HEK293 (cell line): ENCODE results near the gene KIFC1.

ENCODE experiments used
- BCL11A ChIP-seq: fragments of 450-650 bp; formaldehyde crosslinking; IDR thresholded peaks from 2 replicates; pipeline ENCODE4 v1.5.1; 2016; ENCODE audit warnings: low read depth, missing biosample characterization, missing genetic modification characterization
- HIC1 ChIP-seq: fragments of 450-650 bp; formaldehyde crosslinking; IDR thresholded peaks from 2 replicates; pipeline ENCODE4 v1.5.1; 2016; ENCODE audit warnings: missing biosample characterization, missing genetic modification characterization
- KLF17 ChIP-seq: fragments of 450-650 bp; formaldehyde crosslinking; IDR thresholded peaks from 2 replicates; pipeline ENCODE4 v1.5.1; 2016; ENCODE audit warnings: missing biosample characterization, missing genetic modification characterization
- WT1 ChIP-seq: fragments of 450-650 bp; formaldehyde crosslinking; IDR thresholded peaks from 2 replicates; pipeline ENCODE4 v1.5.1; 2016; ENCODE audit warnings: missing biosample characterization, missing genetic modification characterization
- ZBTB26 ChIP-seq: fragments of 450-650 bp; formaldehyde crosslinking; optimal IDR thresholded peaks from 2 replicates; pipeline ENCODE3; 2016; ENCODE audit warnings: missing biosample characterization, mild to moderate bottlenecking, missing genetic modification characterization
- ZBTB48 ChIP-seq: fragments of 450-650 bp; formaldehyde crosslinking; IDR thresholded peaks from 2 replicates; pipeline ENCODE4 v1.5.1; 2016; ENCODE audit warnings: missing biosample characterization, missing genetic modification characterization
- ZNF169 ChIP-seq: fragments of 450-650 bp; formaldehyde crosslinking; IDR thresholded peaks from 2 replicates; pipeline ENCODE4 v1.5.1; 2016; ENCODE audit warnings: missing biosample characterization, missing genetic modification characterization
- ZNF266 ChIP-seq: fragments of 450-650 bp; formaldehyde crosslinking; IDR thresholded peaks from 2 replicates; pipeline ENCODE4 v1.5.1; 2016; ENCODE audit warnings: missing biosample characterization, missing genetic modification characterization, low read depth
- ZNF350 ChIP-seq: fragments of 450-650 bp; formaldehyde crosslinking; IDR thresholded peaks from 2 replicates; pipeline ENCODE4 v1.5.0; 2017; ENCODE audit warnings: missing biosample characterization, mild to moderate bottlenecking, missing genetic modification characterization
- ZNF391 ChIP-seq: fragments of 450-650 bp; formaldehyde crosslinking; IDR thresholded peaks from 2 replicates; pipeline ENCODE4 v1.5.1; 2016; ENCODE audit warnings: low read depth, missing biosample characterization, missing genetic modification characterization, borderline replicate concordance
- ZNF555 ChIP-seq: fragments of 450-650 bp; formaldehyde crosslinking; conservative IDR thresholded peaks from 2 replicates; pipeline ENCODE4 v1.5.1; 2017; ENCODE audit warnings: missing biosample characterization, mild to moderate bottlenecking, missing genetic modification characterization, inconsistent platforms
- ZNF558 ChIP-seq: fragments of 450-650 bp; formaldehyde crosslinking; IDR thresholded peaks from 2 replicates; pipeline ENCODE4 v1.5.1; 2016; ENCODE audit warnings: missing biosample characterization, missing genetic modification characterization
- ZNF600 ChIP-seq: fragments of 450-650 bp; formaldehyde crosslinking; IDR thresholded peaks from 2 replicates; pipeline ENCODE4 v1.5.1; 2016; ENCODE audit warnings: missing biosample characterization, missing genetic modification characterization
- ZNF623 ChIP-seq: fragments of 450-650 bp; formaldehyde crosslinking; IDR thresholded peaks from 2 replicates; pipeline ENCODE4 v1.5.1; 2016; ENCODE audit warnings: missing biosample characterization, missing genetic modification characterization
- ZNF629 ChIP-seq: fragments of 450-650 bp; formaldehyde crosslinking; IDR thresholded peaks from 2 replicates; pipeline ENCODE4 v1.5.1; 2017; ENCODE audit warnings: missing biosample characterization, missing genetic modification characterization
- ZNF639 ChIP-seq: fragments of 450-650 bp; formaldehyde crosslinking; IDR thresholded peaks from 2 replicates; pipeline ENCODE4 v1.5.1; 2016; ENCODE audit warnings: missing biosample characterization, missing genetic modification characterization
- ZNF843 ChIP-seq: fragments of 450-650 bp; formaldehyde crosslinking; IDR thresholded peaks from 2 replicates; pipeline ENCODE4 v1.5.1; 2016; ENCODE audit warnings: missing biosample characterization, missing genetic modification characterization
- ZSCAN23 ChIP-seq: fragments of 450-650 bp; formaldehyde crosslinking; IDR thresholded peaks from 2 replicates; pipeline ENCODE4 v1.5.1; 2016; ENCODE audit warnings: missing biosample characterization, missing genetic modification characterization
- TF ChIP-seq, protein P1 (sequence below): fragments of 450-650 bp; formaldehyde crosslinking; IDR thresholded peaks from 2 replicates; pipeline ENCODE4 v1.5.1; 2016; ENCODE audit warnings: missing biosample characterization, missing genetic modification characterization
- TF ChIP-seq, protein P2 (sequence below): fragments of 450-650 bp; formaldehyde crosslinking; IDR thresholded peaks from 2 replicates; pipeline ENCODE4 v1.5.1; 2017; ENCODE audit warnings: missing biosample characterization, missing genetic modification characterization
- TF ChIP-seq, protein P3 (sequence below): fragments of 450-650 bp; formaldehyde crosslinking; IDR thresholded peaks from 2 replicates; pipeline ENCODE4 v1.5.1; 2016; ENCODE audit warnings: missing biosample characterization, missing genetic modification characterization
- TF ChIP-seq, protein P4 (sequence below): fragments of 450-650 bp; formaldehyde crosslinking; IDR thresholded peaks from 2 replicates; pipeline ENCODE4 v1.5.1; 2017; ENCODE audit warnings: missing biosample characterization, missing genetic modification characterization
- TF ChIP-seq, protein P5 (sequence below): fragments of 450-650 bp; formaldehyde crosslinking; IDR thresholded peaks from 2 replicates; pipeline ENCODE4 v1.5.1; 2016; ENCODE audit warnings: missing biosample characterization, missing genetic modification characterization

Gene KIFC1

GRCh38 chr6:33391278-33391921, at the start of gene KIFC1 (continued):
- peak; percentile 73; the same call in 1 of the 2 replicates for TF ChIP-seq HIC1
- no peak for TF ChIP-seq ZNF600 (tag by site-specific recombination)
- TF ChIP-seq ZNF639 (tag by site-specific recombination) = no peak; the same call in 1 of the 2 replicates
- TF ChIP-seq ZBTB48 (tag by site-specific recombination) = no peak
- no peak for TF ChIP-seq ZSCAN23 (tag by site-specific recombination)
- TF ChIP-seq ZNF391 (tag by site-specific recombination) = no peak
- TF ChIP-seq ZNF169 (tag by site-specific recombination) = no peak
- 0 out of 2 replicates have a peak, but pooled peaks have one; percentile 62 for TF ChIP-seq KLF17
- no peak; the same call in 1 of the 2 replicates for TF ChIP-seq WT1
- no peak for TF ChIP-seq ZNF558
- no peak for TF ChIP-seq ZNF266 (tag by site-specific recombination)
- TF ChIP-seq, protein P1, sequence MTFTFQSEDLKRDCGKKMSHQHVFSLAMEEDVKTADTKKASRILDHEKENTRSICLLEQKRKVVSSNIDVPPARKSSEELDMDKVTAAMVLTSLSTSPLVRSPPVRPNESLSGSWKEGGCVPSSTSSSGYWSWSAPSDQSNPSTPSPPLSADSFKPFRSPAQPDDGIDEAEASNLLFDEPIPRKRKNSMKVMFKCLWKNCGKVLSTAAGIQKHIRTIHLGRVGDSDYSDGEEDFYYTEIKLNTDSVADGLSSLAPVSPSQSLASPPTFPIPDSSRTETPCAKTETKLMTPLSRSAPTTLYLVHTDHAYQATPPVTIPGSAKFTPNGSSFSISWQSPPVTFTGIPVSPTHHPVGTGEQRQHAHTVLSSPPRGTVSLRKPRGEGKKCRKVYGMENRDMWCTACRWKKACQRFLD (tag by site-specific recombination) = no peak; the same call in 1 of the 2 replicates
- TF ChIP-seq ZNF843 (tag by site-specific recombination) = peak; percentile 30
- TF ChIP-seq, protein P2, sequence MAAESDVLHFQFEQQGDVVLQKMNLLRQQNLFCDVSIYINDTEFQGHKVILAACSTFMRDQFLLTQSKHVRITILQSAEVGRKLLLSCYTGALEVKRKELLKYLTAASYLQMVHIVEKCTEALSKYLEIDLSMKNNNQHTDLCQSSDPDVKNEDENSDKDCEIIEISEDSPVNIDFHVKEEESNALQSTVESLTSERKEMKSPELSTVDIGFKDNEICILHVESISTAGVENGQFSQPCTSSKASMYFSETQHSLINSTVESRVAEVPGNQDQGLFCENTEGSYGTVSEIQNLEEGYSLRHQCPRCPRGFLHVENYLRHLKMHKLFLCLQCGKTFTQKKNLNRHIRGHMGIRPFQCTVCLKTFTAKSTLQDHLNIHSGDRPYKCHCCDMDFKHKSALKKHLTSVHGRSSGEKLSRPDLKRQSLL (tag by site-specific recombination) = peak; percentile 99
- peak; percentile 9; the same call in 1 of the 2 replicates for TF ChIP-seq BCL11A (tag by site-specific recombination)
- TF ChIP-seq, protein P3, sequence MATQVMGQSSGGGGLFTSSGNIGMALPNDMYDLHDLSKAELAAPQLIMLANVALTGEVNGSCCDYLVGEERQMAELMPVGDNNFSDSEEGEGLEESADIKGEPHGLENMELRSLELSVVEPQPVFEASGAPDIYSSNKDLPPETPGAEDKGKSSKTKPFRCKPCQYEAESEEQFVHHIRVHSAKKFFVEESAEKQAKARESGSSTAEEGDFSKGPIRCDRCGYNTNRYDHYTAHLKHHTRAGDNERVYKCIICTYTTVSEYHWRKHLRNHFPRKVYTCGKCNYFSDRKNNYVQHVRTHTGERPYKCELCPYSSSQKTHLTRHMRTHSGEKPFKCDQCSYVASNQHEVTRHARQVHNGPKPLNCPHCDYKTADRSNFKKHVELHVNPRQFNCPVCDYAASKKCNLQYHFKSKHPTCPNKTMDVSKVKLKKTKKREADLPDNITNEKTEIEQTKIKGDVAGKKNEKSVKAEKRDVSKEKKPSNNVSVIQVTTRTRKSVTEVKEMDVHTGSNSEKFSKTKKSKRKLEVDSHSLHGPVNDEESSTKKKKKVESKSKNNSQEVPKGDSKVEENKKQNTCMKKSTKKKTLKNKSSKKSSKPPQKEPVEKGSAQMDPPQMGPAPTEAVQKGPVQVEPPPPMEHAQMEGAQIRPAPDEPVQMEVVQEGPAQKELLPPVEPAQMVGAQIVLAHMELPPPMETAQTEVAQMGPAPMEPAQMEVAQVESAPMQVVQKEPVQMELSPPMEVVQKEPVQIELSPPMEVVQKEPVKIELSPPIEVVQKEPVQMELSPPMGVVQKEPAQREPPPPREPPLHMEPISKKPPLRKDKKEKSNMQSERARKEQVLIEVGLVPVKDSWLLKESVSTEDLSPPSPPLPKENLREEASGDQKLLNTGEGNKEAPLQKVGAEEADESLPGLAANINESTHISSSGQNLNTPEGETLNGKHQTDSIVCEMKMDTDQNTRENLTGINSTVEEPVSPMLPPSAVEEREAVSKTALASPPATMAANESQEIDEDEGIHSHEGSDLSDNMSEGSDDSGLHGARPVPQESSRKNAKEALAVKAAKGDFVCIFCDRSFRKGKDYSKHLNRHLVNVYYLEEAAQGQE (tag by site-specific recombination) = no peak
- peak; percentile 92 for TF ChIP-seq ZBTB26 (tag by site-specific recombination)
- TF ChIP-seq ZNF350 (tag by site-specific recombination) = no peak
- TF ChIP-seq, protein P4, sequence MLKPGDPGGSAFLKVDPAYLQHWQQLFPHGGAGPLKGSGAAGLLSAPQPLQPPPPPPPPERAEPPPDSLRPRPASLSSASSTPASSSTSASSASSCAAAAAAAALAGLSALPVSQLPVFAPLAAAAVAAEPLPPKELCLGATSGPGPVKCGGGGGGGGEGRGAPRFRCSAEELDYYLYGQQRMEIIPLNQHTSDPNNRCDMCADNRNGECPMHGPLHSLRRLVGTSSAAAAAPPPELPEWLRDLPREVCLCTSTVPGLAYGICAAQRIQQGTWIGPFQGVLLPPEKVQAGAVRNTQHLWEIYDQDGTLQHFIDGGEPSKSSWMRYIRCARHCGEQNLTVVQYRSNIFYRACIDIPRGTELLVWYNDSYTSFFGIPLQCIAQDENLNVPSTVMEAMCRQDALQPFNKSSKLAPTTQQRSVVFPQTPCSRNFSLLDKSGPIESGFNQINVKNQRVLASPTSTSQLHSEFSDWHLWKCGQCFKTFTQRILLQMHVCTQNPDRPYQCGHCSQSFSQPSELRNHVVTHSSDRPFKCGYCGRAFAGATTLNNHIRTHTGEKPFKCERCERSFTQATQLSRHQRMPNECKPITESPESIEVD = no peak
- TF ChIP-seq ZNF555 (tag by site-specific recombination) = no peak
- TF ChIP-seq, protein P5, sequence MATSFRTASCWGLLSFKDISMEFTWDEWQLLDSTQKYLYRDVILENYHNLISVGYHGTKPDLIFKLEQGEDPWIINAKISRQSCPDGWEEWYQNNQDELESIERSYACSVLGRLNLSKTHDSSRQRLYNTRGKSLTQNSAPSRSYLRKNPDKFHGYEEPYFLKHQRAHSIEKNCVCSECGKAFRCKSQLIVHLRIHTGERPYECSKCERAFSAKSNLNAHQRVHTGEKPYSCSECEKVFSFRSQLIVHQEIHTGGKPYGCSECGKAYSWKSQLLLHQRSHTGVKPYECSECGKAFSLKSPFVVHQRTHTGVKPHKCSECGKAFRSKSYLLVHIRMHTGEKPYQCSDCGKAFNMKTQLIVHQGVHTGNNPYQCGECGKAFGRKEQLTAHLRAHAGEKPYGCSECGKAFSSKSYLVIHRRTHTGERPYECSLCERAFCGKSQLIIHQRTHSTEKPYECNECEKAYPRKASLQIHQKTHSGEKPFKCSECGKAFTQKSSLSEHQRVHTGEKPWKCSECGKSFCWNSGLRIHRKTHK (tag by site-specific recombination) = no peak
- peak; percentile 99 for TF ChIP-seq ZNF629 (tag by site-specific recombination)
- no peak for TF ChIP-seq ZNF623 (tag by site-specific recombination)
